IMR-90 (cell line): ENCODE measurements around the gene SMARCA4. TPM values are rescaled to one million over a fixed set of nuclear protein-coding genes. Genes with fewer than 3 reads are reported as not detected.

ENCODE experiments used
- ATAC-seq: fragments of 200-7000 bp; cut with Tn5 transposase; 2 replicates; pipeline ENCODE4 v1.9.1; 2020; ENCODE audit warnings: low read depth, mild to moderate bottlenecking, moderate library complexity
- BruUV-seq: library from RNA; stranded (reverse); fragments of 400-500 nt; replicated peaks from 2 replicates; lab custom pipeline; 2021; lab: Mats Ljungman, UMichigan
- CTCF ChIA-PET: fragments of 300-600 bp; formaldehyde crosslinking; extraction: SDS; loops from one replicate; lab custom pipeline; 2021; ENCODE audit warnings: antibody characterized with exemption; lab: Yijun Ruan, JAX
- POLR2A ChIA-PET: fragments of 300-600 bp; sonication (Branson Sonifier 250); formaldehyde crosslinking; loops from one replicate; lab custom pipeline; 2022; ENCODE audit warnings: antibody characterized with exemption; ENCODE audit not compliant: unreplicated experiment; lab: Charles Lee
- DNase-seq: peaks from one replicate; pipeline ENCODE4 v3.0.0; 2013
- H2AFZ ChIP-seq: replicated peaks from 2 replicates; pipeline ENCODE3; 2013; ENCODE audit warnings: low read length, mild to moderate bottlenecking; ENCODE audit not compliant: poor library complexity
- H2AK5ac ChIP-seq: 2 replicates; pipeline ENCODE4 v1.6.1; 2013; ENCODE audit warnings: low read depth, low read length, inconsistent platforms
- H2AK9ac ChIP-seq: replicated peaks from 2 replicates; pipeline ENCODE3; 2013; ENCODE audit warnings: mild to moderate bottlenecking, low read depth, low read length, moderate library complexity; ENCODE audit not compliant: poor library complexity
- H2BK120ac ChIP-seq: 2 replicates; pipeline ENCODE4 v1.6.1; 2013; ENCODE audit warnings: low read depth, low read length, inconsistent platforms
- H2BK15ac ChIP-seq: 3 replicates; pipeline ENCODE4 v1.6.1; 2013; ENCODE audit warnings: low read depth, low read length, inconsistent platforms
- H2BK20ac ChIP-seq: 2 replicates; pipeline ENCODE4 v1.6.1; 2013; ENCODE audit warnings: low read depth, mild to moderate bottlenecking, inconsistent platforms, low read length, moderate library complexity
- H2BK5ac ChIP-seq: 2 replicates; pipeline ENCODE4 v1.6.1; 2013; ENCODE audit warnings: mild to moderate bottlenecking, low read depth, low read length, inconsistent platforms; ENCODE audit not compliant: poor library complexity, severe bottlenecking
- H3K14ac ChIP-seq: replicated peaks from 2 replicates; pipeline ENCODE4 v1.6.1; 2013; ENCODE audit warnings: low read depth, low read length, inconsistent platforms
- H3K18ac ChIP-seq: 2 replicates; pipeline ENCODE4 v1.6.1; 2013; ENCODE audit warnings: low read depth, low read length, control low read depth
- H3K23ac ChIP-seq: 2 replicates; pipeline ENCODE4 v1.6.1; 2013; ENCODE audit warnings: low read depth, low read length, inconsistent platforms
- H3K27ac ChIP-seq: 2 replicates; pipeline ENCODE4 v1.5.1; 2013; ENCODE audit warnings: mild to moderate bottlenecking, control low read depth, low read length; ENCODE audit not compliant: insufficient read depth
- H3K27me3 ChIP-seq: 2 replicates; pipeline ENCODE4 v1.6.1; 2013; ENCODE audit warnings: low read length; ENCODE audit not compliant: control insufficient read depth, insufficient read depth
- H3K36me3 ChIP-seq: 2 replicates; pipeline ENCODE4 v1.6.1; 2013; ENCODE audit warnings: low read length, mixed read lengths; ENCODE audit not compliant: control insufficient read depth, insufficient read depth
- H3K4ac ChIP-seq: 2 replicates; pipeline ENCODE4 v1.6.1; 2013; ENCODE audit warnings: low read depth, low read length, inconsistent platforms
- H3K4me1 ChIP-seq: 2 replicates; pipeline ENCODE4 v1.6.1; 2013; ENCODE audit warnings: low read length, mixed read lengths; ENCODE audit not compliant: control insufficient read depth, insufficient read depth
- H3K4me2 ChIP-seq: 2 replicates; pipeline ENCODE4 v1.6.1; 2013; ENCODE audit warnings: low read depth, mild to moderate bottlenecking, control low read depth, low read length, moderate library complexity
- H3K4me3 ChIP-seq: 2 replicates; pipeline ENCODE4 v1.5.1; 2013; ENCODE audit warnings: low read depth, mild to moderate bottlenecking, control low read depth, low read length, moderate library complexity; ENCODE audit not compliant: insufficient read depth
- H3K56ac ChIP-seq: 2 replicates; pipeline ENCODE4 v1.6.1; 2013; ENCODE audit warnings: low read length, inconsistent platforms; ENCODE audit not compliant: insufficient read depth; ENCODE audit errors: extremely low read depth
- H3K79me1 ChIP-seq, 2 experiments: 2 replicates each; pipeline ENCODE4 v1.6.1; 2013; ENCODE audit warnings: low read length in 2 of 2, inconsistent platforms in 1 of 2, low read depth in 1 of 2
- H3K9ac ChIP-seq: 2 replicates; pipeline ENCODE4 v1.6.1; 2013; ENCODE audit warnings: low read depth, low read length, control low read depth
- H3K9me1 ChIP-seq: 2 replicates; pipeline ENCODE4 v1.6.1; 2013; ENCODE audit warnings: low read length, inconsistent platforms; ENCODE audit not compliant: insufficient read depth
- H3K9me3 ChIP-seq: 2 replicates; pipeline ENCODE4 v1.6.1; 2013; ENCODE audit warnings: low read length; ENCODE audit not compliant: control insufficient read depth, insufficient read depth
- H4K20me1 ChIP-seq: 2 replicates; pipeline ENCODE4 v1.6.1; 2013; ENCODE audit warnings: low read length, inconsistent platforms; ENCODE audit not compliant: insufficient read depth
- H4K5ac ChIP-seq: 2 replicates; pipeline ENCODE4 v1.6.1; 2013; ENCODE audit warnings: mild to moderate bottlenecking, low read depth, low read length, control low read depth
- H4K8ac ChIP-seq, 2 experiments: 2 replicates each; pipeline ENCODE4 v1.6.1; 2013; ENCODE audit warnings: low read depth in 2 of 2, low read length in 2 of 2, control low read depth in 1 of 2, inconsistent platforms in 1 of 2
- H4K91ac ChIP-seq: 2 replicates; pipeline ENCODE4 v1.6.1; 2013; ENCODE audit warnings: low read depth, low read length, inconsistent platforms; ENCODE audit not compliant: insufficient read depth
- BHLHE40 ChIP-seq: fragments of 150-350 bp; IDR thresholded peaks from 2 replicates; pipeline ENCODE4 v1.6.1; 2016; ENCODE audit warnings: mild to moderate bottlenecking, low read depth, low read length
- CEBPB ChIP-seq: IDR thresholded peaks from 2 replicates; pipeline ENCODE4 v1.6.1; 2012; ENCODE audit warnings: low read depth, low read length, improper control_type of control experiment
- CHD1 ChIP-seq: IDR thresholded peaks from 2 replicates; pipeline ENCODE4 v1.6.1; 2012; ENCODE audit warnings: low read depth, low read length, improper control_type of control experiment
- FOS ChIP-seq: fragments of 150-350 bp; IDR thresholded peaks from 2 replicates; pipeline ENCODE4 v1.6.1; 2016; ENCODE audit warnings: low read depth, low read length
- MAFK ChIP-seq: IDR thresholded peaks from 2 replicates; pipeline ENCODE4 v1.6.1; 2012; ENCODE audit warnings: low read depth, low read length, improper control_type of control experiment
- MAZ ChIP-seq: IDR thresholded peaks from 2 replicates; pipeline ENCODE4 v1.6.1; 2012; ENCODE audit warnings: low read depth, mild to moderate bottlenecking, low read length, improper control_type of control experiment, moderate library complexity, borderline replicate concordance
- MXI1 ChIP-seq: IDR thresholded peaks from 2 replicates; pipeline ENCODE4 v1.6.1; 2012; ENCODE audit warnings: low read depth, mild to moderate bottlenecking, low read length, moderate library complexity, borderline replicate concordance
- NFE2L2 ChIP-seq: fragments of 150-350 bp; IDR thresholded peaks from 2 replicates; pipeline ENCODE4 v1.6.1; 2016; ENCODE audit warnings: low read depth, mild to moderate bottlenecking, low read length
- POLR2A ChIP-seq: IDR thresholded peaks from 2 replicates; pipeline ENCODE4 v1.6.1; 2012; ENCODE audit warnings: mild to moderate bottlenecking, low read depth, low read length
- RAD21 ChIP-seq: IDR thresholded peaks from 2 replicates; pipeline ENCODE4 v1.6.1; 2012; ENCODE audit warnings: low read length, improper control_type of control experiment
- RFX5 ChIP-seq: IDR thresholded peaks from 2 replicates; pipeline ENCODE4 v1.8.0; 2012; ENCODE audit warnings: low read depth, mild to moderate bottlenecking, low read length, moderate library complexity
- WGBS, 2 experiments: methylation state at CpG; one replicate each; pipeline versions ENCODE4 v1.1.5 to v1.1.7; 2013; ENCODE audit warnings: missing lambda C conversion rate in 2 of 2; ENCODE audit not compliant: insufficient read length in 1 of 2; ENCODE audit errors: extremely low coverage in 2 of 2; 5-methylcytosine and 5-hydroxymethylcytosine counted together
- dilution Hi-C: fragments of 300-500 bp; cut with HindIII; formaldehyde crosslinking; loops from one replicate; pipeline ENCODE4 v1.14.3; 2018; ENCODE audit warnings: low sequenced_read_pairs; ENCODE audit not compliant: unreplicated experiment
- in situ Hi-C: fragments of 300-500 bp; cut with MboI; formaldehyde crosslinking; loops from 3 replicates; pipeline ENCODE4 v1.14.3; 2019; ENCODE audit warnings: low sequenced_read_pairs, inconsistent platforms, mixed read lengths
- intact Hi-C: fragments of 100-400 bp; cut with micrococcal nuclease; formaldehyde crosslinking; loops from 2 replicates; pipeline ENCODE4 v1.10.0; 2022
- polyA plus RNA-seq, 3 experiments: library from polyadenylated mRNA; depleted of rRNA; stranded (reverse); fragments of >200 nt; gene quantifications; 2 replicates each; pipeline ENCODE4 v1.2.3, GENCODE V29; 2012; ENCODE audit warnings: low replicate concordance in 1 of 3
- total RNA-seq: library from RNA; depleted of rRNA; stranded (reverse); fragments of >200 nt; gene quantifications from 2 replicates; pipeline ENCODE4 v1.2.3, GENCODE V29; 2012
- TF ChIP-seq, protein P1 (sequence below): fragments of 150-350 bp; IDR thresholded peaks from 2 replicates; pipeline ENCODE4 v1.6.1; 2017; ENCODE audit warnings: mild to moderate bottlenecking, antibody characterized with exemption, low read length, low read depth
- TF ChIP-seq, protein P2 (sequence below): fragments of 150-350 bp; IDR thresholded peaks from 2 replicates; pipeline ENCODE4 v1.6.1; 2016; ENCODE audit warnings: low read depth, mild to moderate bottlenecking, low read length, moderate library complexity, borderline replicate concordance
- TF ChIP-seq, protein P3 (sequence below): conservative IDR thresholded peaks from 2 replicates; pipeline ENCODE4 v1.5.1; 2012; ENCODE audit warnings: mild to moderate bottlenecking, low read depth, low read length, improper control_type of control experiment

The SMARCA4 gene
- total and polyA plus RNA-seq, 2 of the 4 experiments (the other 2 are of a cell fraction): 41.4 to 85.6 TPM

DNA sequence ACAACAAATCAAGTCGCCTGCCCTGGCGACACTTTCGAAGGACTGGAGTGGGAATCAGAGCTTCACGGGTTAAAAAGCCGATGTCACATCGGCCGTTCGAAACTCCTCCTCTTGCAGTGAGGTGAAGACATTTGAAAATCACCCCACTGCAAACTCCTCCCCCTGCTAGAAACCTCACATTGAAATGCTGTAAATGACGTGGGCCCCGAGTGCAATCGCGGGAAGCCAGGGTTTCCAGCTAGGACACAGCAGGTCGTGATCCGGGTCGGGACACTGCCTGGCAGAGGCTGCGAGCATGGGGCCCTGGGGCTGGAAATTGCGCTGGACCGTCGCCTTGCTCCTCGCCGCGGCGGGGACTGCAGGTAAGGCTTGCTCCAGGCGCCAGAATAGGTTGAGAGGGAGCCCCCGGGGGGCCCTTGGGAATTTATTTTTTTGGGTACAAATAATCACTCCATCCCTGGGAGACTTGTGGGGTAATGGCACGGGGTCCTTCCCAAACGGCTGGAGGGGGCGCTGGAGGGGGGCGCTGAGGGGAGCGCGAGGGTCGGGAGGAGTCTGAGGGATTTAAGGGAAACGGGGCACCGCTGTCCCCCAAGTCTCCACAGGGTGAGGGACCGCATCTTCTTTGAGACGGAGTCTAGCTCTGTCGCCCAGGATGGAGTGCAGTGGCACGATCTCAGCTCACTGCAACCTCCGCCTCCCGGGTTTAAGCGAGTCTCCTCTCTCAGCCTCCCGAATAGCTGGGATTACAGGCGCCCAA lies 128.6 kb downstream of the SMARCA4 start, which contains the start of gene LDLR:
LDLR (plus strand) TSS at position 210 of the 760 bp plus-strand sequence; CDS start at position 296, 86 bp downstream.
- Histone ChIP-seq H2BK120ac (peak within 1 kb of the TSS; percentile 94), H4K91ac (peak within 1 kb of the TSS; percentile 81), H2BK20ac (peak within 1 kb of the TSS; percentile 89; the same call in 1 of the 2 replicates), H2BK15ac (peak within 1 kb of the TSS; percentile 54; the same call in 2 of the 3 replicates), H3K79me1 (peaks cover 4 to 55% of the 10 kb centered on the region in 2 experiments), H3K18ac (peak within 1 kb of the TSS; percentile 93), H4K20me1 (peaks cover 32% of the 10 kb centered on the region; the same call in 1 of the 2 replicates), H4K8ac (peak within 1 kb of the TSS; percentile 21 to 89), H3K4me2 (peak within 1 kb of the TSS; percentile 87), H4K5ac (peak within 1 kb of the TSS; percentile 79), H3K56ac (peak within 1 kb of the TSS; percentile 84; the same call in 1 of the 2 replicates), H3K36me3 (peaks cover 6% of the 10 kb centered on the region), H2AK9ac (peak within 1 kb of the TSS; percentile 80), H2BK5ac (peak within 1 kb of the TSS; percentile 88), H3K9me3 (no peaks in the 10 kb centered on the region), H3K4me3 (peak within 1 kb of the TSS; percentile 54), H3K4me1 (peaks cover 8% of the 10 kb centered on the region), H3K9ac (peak within 1 kb of the TSS; percentile 72), H3K4ac (peak within 1 kb of the TSS; percentile 92), H3K9me1 (peaks cover 5% of the 10 kb centered on the region), H3K27me3 (no peaks in the 10 kb centered on the region), H2AFZ (peak within 1 kb of the TSS; percentile 87), H3K14ac (peak within 1 kb of the TSS; percentile 95), H3K23ac (peak within 1 kb of the TSS; percentile 98), H2AK5ac (peak within 1 kb of the TSS; percentile 91), H3K27ac (peak within 1 kb of the TSS; percentile 78)
- in situ Hi-C loops: no loop called here
- no TSS peak for BruUV-seq
- dilution Hi-C loops: no loop called here
- ChIA-PET POLR2A (no interaction called here), CTCF (no interaction called here)
- peak; percentile 38 for ATAC-seq
- WGBS, 2 experiments: 0% methylated on average over 15 of the region's 43 CpGs; no CpG with 5 or more reads in 1 of the 2 experiments
- intact Hi-C loops: loop anchor here (1.0 kb wide), 1 partner anchor 53 kb away; no protein-coding TSS in a partner anchor
- DNase-seq: peak; percentile 90
- TF ChIP-seq, protein P1, sequence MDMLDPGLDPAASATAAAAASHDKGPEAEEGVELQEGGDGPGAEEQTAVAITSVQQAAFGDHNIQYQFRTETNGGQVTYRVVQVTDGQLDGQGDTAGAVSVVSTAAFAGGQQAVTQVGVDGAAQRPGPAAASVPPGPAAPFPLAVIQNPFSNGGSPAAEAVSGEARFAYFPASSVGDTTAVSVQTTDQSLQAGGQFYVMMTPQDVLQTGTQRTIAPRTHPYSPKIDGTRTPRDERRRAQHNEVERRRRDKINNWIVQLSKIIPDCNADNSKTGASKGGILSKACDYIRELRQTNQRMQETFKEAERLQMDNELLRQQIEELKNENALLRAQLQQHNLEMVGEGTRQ: no peak
- TF ChIP-seq, protein P2, sequence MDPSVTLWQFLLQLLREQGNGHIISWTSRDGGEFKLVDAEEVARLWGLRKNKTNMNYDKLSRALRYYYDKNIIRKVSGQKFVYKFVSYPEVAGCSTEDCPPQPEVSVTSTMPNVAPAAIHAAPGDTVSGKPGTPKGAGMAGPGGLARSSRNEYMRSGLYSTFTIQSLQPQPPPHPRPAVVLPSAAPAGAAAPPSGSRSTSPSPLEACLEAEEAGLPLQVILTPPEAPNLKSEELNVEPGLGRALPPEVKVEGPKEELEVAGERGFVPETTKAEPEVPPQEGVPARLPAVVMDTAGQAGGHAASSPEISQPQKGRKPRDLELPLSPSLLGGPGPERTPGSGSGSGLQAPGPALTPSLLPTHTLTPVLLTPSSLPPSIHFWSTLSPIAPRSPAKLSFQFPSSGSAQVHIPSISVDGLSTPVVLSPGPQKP: no peak
- TF ChIP-seq MAZ (peak; percentile 27; the same call in 1 of the 2 replicates), CEBPB (peak; percentile 67), POLR2A (peak; percentile 96), MXI1 (0 out of 2 replicates have a peak, but pooled peaks have one; percentile 25), CHD1 (no peak), BHLHE40 (0 out of 2 replicates have a peak, but pooled peaks have one; percentile 2), NFE2L2 (no peak), RFX5 (no peak), FOS (no peak), RAD21 (no peak), MAFK (no peak)
- TF ChIP-seq, protein P3, sequence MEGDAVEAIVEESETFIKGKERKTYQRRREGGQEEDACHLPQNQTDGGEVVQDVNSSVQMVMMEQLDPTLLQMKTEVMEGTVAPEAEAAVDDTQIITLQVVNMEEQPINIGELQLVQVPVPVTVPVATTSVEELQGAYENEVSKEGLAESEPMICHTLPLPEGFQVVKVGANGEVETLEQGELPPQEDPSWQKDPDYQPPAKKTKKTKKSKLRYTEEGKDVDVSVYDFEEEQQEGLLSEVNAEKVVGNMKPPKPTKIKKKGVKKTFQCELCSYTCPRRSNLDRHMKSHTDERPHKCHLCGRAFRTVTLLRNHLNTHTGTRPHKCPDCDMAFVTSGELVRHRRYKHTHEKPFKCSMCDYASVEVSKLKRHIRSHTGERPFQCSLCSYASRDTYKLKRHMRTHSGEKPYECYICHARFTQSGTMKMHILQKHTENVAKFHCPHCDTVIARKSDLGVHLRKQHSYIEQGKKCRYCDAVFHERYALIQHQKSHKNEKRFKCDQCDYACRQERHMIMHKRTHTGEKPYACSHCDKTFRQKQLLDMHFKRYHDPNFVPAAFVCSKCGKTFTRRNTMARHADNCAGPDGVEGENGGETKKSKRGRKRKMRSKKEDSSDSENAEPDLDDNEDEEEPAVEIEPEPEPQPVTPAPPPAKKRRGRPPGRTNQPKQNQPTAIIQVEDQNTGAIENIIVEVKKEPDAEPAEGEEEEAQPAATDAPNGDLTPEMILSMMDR: no peak
